ENCODE data around the gene NLRP6. TPM values are rescaled to one million over a fixed set of nuclear protein-coding genes. Genes with fewer than 3 reads are reported as not detected.
"Not testable (repeated sequence)": the region's sequence is repeated elsewhere in the genome, so short reads cannot be mapped to it uniquely, and the experiment has no call there.

The NLRP6 gene
- not detected in 2 replicates for polyA plus RNA-seq (2014; cell fraction: cytosol; rRNA removed)
- polyA plus RNA-seq (2014; cell fraction: nucleus; rRNA removed), result not detected in 2 replicates

GRCh38 chr11:278001-278951 is at the start of gene NLRP6:
Gene NLRP6, plus strand, starts transcription at chr11:278407. Its CDS starts 163 bp downstream, at chr11:278570.
- no peak for DNase-seq (ENCODE audit: low spot score)

DNA sequence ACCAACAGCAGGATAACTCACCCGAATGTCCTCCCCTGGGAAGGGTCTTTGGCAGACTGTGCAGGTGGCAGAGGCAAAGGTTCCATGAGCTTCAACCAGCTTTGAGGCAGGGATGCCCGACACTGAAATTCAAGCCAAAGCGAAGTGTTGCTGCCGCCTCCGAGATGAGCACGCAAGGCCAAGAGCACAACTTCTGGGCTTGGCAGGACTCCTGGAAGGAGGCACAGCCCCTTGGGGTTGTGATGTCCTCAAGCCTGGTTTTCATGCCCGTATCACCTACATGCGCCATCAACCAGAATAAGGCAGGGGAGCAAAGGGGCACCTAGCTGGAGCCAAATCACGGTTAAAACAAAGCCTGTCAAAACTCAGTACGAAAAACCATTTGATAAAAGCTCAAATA is 47.8 kb upstream of the NLRP6 start:
- no peak for DNase-seq (ENCODE audit: low spot score)

DNA sequence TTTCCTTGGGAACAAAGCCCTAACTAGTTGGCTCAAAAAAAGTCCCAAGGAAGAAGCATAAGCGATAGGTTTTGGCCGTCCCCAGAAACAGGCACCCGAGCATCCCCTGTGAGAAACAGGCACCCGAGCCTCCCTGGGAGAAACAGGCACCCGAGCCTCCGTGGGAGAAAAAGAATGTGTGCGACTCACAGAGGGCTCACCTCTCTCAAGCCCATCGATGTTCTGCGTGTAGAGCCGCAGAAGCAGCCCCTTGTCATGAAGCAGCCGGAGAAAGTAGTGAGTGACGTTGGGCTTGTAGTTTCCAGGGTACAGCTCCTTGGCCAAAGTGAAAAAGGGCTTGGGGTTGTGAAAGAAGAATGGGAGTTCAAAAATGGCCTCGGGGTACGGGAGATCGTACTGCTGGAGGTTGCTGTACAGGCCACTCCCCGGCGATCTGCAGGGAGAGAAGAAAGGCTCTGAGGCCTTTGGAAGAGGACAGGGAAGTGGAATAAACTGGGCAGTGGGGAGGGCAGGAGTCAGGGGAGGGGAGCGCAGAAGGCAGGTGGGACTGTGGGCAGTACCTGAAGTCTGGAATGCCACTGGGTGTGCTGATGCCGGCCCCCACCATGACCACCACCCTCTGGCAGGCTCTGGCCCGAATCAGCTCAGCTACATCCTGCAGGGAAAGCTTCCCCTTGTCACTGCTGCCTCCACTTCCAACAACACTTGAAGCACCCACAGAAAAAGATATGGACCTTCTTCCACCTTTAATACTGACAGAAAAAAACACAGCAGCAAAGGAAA is 45.2 kb upstream of the NLRP6 start:
- DNase-seq (ENCODE audit: low spot score), result no peak

GRCh38 chr11:235180-235579 is 43.0 kb upstream of the NLRP6 start:
- no peak for DNase-seq (ENCODE audit: low spot score)

DNA sequence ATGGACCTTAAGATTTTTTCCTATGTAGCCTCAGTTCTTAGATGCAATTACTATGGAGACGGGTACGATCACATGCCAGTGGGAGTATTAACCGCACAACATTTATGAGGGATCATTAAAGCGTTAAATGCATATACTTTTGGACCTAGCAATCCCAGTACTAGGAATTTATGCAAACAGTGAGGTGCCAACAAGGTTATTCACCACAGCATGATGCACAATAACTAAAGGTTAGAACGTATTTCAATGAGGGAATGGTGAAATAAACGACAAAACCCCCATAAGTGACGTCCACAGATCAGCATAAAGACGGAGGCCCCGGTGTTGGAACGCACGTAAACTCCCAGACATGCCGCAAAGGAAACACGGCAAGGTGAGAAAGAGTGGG is 42.6 kb upstream of the NLRP6 start:
- DNase-seq (ENCODE audit: low spot score), result no peak

- peak; percentile 81 for DNase-seq (ENCODE audit: low spot score)
These were observed 42.0 kb upstream of the NLRP6 start, which contains the start of gene SIRT3 for GRCh38 chr11:235997-236773. Gene SIRT3, minus strand, starts transcription at chr11:236342. Its CDS starts 14 bp downstream, at chr11:236328.

- peak; percentile 79 for DNase-seq (ENCODE audit: low spot score)
These were observed 41.1 kb upstream of the NLRP6 start, which contains the start of gene PSMD13 for GRCh38 chr11:236774-237767. Gene PSMD13, plus strand, starts transcription at chr11:236976. Its CDS starts 74 bp downstream, at chr11:237050.

DNA sequence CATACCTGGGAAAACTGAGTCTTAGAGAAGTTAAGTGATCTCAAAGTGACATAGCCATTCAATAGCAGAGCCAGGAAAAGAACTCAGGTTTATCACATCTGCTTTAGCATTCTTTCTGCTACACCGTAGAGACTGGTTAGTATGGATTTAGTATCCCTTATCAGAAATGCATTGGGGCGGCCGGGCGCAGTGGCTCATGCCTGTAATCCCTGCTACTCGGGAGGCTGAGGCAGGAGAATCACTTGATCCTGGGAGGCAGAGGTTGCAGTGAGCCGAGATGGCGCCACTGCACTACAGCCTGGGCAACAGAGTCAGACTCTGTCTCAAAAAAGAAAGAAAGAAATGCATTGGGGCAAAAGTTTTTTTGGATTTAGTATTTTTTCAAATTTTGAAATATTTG is 39.9 kb upstream of the NLRP6 start:
- not testable (repeated sequence) for DNase-seq (ENCODE audit: low spot score)

- no peak for DNase-seq (ENCODE audit: low spot score)
These were observed 37.9 kb upstream of the NLRP6 start for GRCh38 chr11:240315-240714.

DNA sequence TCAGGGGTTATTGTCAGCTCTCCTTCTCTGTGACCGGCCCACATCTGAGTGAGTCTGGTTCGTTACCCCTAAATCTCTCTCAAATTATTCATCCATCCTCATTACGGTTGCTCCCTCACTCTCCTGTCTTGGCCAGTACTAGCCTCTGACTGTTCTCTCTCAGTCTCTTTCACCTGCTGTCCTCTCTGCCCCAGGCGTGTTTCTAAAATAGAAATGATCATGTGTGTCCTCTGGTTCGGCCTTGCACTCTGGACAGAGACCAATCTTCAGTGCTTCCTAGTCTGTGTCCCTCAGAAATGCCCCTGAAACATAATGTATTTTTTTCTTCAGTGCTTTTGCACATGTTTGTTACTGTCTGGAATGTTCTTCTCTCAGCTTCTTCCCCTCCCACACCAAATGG is 36.6 kb upstream of the NLRP6 start:
- DNase-seq (ENCODE audit: low spot score), result no peak

GRCh38 chr11:244376-244775 is 33.8 kb upstream of the NLRP6 start:
- DNase-seq (ENCODE audit: low spot score), result no peak

- no peak for DNase-seq (ENCODE audit: low spot score)
These were observed 29.1 kb upstream of the NLRP6 start for GRCh38 chr11:249062-249461.

DNA sequence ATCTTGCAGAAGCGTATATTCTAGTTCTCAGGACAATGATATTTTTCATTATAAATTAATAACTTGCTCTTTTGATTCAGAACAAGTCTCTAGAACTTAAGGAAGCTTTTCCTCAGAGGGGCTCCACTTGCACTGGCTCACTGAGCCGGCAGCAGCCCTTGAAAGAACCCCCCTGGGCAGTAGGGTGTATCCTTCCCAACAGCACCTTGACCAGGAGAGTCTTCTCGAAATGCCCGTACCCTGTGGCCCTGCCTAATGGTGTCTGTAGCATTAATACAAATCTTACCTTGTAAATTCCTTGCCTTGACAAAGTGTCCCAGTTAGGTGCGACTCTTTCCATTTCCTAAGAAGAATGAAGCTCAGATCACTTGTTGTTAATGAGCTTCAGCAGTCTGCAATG is 27.9 kb upstream of the NLRP6 start:
- no peak for DNase-seq (ENCODE audit: low spot score)

DNA sequence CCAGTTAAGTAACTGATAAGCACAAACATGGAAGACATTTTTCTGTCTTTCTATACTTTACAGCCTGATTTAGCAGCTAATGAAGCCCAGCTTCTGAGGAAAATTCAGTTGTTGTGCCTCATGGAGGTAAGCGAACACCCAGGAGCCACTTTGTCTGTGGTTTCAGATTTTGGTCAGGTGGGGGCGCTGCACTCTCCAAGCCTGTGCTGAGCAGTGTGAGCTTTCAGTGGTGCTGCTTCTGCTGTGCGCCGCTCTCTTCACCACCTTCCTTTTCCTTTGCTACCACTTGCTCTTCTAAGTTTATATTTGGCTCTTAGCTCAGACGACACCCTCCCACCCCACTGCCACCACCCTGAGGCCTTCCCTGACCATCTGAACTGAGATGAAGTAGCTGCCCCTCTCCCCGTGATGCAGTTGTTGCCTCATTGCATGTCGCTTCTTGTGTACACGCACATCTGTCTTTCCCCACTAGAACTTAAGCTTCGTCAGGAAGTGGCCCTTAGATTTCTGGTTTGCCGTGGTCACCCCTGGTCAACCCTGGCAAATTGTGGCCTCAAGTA is 27.4 kb upstream of the NLRP6 start:
- DNase-seq (ENCODE audit: low spot score), result no peak

DNA sequence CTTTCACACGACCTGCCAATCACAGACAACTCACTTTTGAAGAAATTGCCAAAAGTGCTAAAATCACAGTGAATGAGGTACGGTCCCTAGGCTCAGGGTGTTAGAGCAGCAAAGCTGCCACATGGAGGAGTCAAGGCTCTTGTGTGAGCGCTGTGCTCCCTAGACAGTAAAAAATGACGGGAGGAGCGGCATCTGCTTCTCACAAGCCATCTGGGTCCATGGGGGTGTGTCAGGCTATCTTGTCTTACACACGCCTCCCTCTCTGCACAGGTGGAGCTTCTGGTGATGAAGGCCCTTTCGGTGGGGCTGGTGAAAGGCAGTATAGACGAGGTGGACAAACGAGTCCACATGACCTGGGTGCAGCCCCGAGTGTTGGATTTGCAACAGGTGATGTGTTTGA is 26.7 kb upstream of the NLRP6 start:
- DNase-seq (ENCODE audit: low spot score), result no peak

DNA sequence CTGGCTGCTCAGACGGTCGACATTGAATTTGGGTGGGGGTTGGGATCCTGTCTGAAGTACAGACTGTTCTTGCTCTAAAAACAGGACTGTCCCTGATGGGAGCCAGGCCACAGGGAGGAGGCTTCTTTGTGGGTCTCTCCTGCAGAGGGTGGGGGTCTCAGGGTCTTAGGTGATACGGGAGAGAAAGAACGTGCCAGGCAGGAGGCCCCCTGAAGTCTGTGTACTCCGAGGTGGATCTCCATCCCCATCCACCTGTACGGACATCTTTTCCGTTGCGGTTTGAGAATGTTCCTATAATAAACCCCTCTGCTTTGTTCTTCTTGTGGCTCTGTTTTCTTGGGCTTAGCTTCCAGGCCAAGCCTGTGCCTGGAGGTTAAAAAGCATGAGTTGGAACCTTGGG is 25.5 kb upstream of the NLRP6 start:
- DNase-seq (ENCODE audit: low spot score), result no peak

GRCh38 chr11:253160-253885 is 24.9 kb upstream of the NLRP6 start:
- DNase-seq (ENCODE audit: low spot score), result no peak

GRCh38 chr11:253886-254270 is 24.3 kb upstream of the NLRP6 start:
- no peak for DNase-seq (ENCODE audit: low spot score)

DNA sequence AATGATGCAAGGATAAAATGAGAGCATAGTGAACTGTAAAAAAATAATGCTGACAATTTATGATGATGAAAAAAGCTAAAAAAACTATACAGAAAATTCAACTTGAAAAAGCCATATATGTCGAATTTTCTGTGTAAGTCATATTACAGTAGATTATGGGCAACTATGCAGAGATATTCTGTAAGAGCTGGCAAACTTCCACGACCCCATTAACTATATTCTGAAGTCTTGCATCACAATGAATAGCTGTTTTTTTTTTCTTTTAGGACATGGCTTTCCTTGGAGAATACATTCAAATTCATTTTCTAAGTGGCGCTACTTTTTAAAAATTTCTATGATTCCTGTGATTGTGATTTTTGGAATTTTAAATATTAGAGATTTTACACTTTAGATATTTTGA is 23.0 kb upstream of the NLRP6 start:
- DNase-seq (ENCODE audit: low spot score), result no peak

Measured in SK-N-DZ (cell line).